AG04450 (cell line): ENCODE measurements around the gene RASGRP3. TPM values are rescaled to one million over a fixed set of nuclear protein-coding genes. Genes with fewer than 3 reads are reported as not detected.

ENCODE experiments used
- CTCF ChIA-PET: fragments of 300-600, 350-600 bp; formaldehyde crosslinking; extraction: SDS; loops from one replicate; lab custom pipeline; 2022; ENCODE audit warnings: antibody characterized with exemption, inconsistent platforms; lab: Charles Lee
- POLR2A ChIA-PET: fragments of 350-600 bp; formaldehyde crosslinking; extraction: SDS; loops from one replicate; lab custom pipeline; 2021; ENCODE audit warnings: antibody characterized with exemption, inconsistent platforms; lab: Yijun Ruan, JAX
- DNase-seq: peaks from one replicate; pipeline ENCODE4 v3.0.0-alpha.2; 2011; ENCODE audit warnings: low read depth, low spot score
- H3K27ac ChIP-seq: one replicate; pipeline ENCODE4 v1.5.1; 2012; ENCODE audit warnings: low read depth, low read length, control low read depth
- H3K27me3 ChIP-seq: one replicate; pipeline ENCODE4 v1.6.0; 2012; ENCODE audit warnings: low read length; ENCODE audit not compliant: control insufficient read depth, insufficient read depth
- H3K4me3 ChIP-seq: 2 replicates; pipeline ENCODE4 v1.5.1; 2011; ENCODE audit warnings: mild to moderate bottlenecking, low read depth, low read length, control low read depth
- H3K9me3 ChIP-seq: 2 replicates; pipeline ENCODE4 v1.5.1; 2012; ENCODE audit warnings: low read length; ENCODE audit not compliant: control insufficient read depth, insufficient read depth
- polyA plus RNA-seq: library from polyadenylated mRNA; depleted of rRNA; stranded (reverse); fragments of >200 nt; gene quantifications from 2 replicates; pipeline ENCODE4 v1.2.3, GENCODE V29; 2011
- TF ChIP-seq, protein P1 (sequence below): IDR thresholded peaks from 2 replicates; pipeline ENCODE4 v1.5.1; 2011; ENCODE audit warnings: low read depth, low read length, control low read depth, inconsistent platforms

The RASGRP3 gene
- polyA plus RNA-seq, 1 experiment, result 1.4 TPM

- CTCF ChIA-PET, result interaction anchor here (1.4 to 2.2 kb wide), 2 partner anchors 9 to 10 kb away, joined by 4 to 7 read pairs; no protein-coding TSS in a partner anchor
- POLR2A ChIA-PET, result no interaction called here
- no peak for DNase-seq
- Histone ChIP-seq H3K27ac (no peak overlapping the region), H3K9me3 (no peaks in the 10 kb centered on the region), H3K4me3 (no peak overlapping the region), H3K27me3 (no peaks in the 10 kb centered on the region)
- TF ChIP-seq, protein P1, sequence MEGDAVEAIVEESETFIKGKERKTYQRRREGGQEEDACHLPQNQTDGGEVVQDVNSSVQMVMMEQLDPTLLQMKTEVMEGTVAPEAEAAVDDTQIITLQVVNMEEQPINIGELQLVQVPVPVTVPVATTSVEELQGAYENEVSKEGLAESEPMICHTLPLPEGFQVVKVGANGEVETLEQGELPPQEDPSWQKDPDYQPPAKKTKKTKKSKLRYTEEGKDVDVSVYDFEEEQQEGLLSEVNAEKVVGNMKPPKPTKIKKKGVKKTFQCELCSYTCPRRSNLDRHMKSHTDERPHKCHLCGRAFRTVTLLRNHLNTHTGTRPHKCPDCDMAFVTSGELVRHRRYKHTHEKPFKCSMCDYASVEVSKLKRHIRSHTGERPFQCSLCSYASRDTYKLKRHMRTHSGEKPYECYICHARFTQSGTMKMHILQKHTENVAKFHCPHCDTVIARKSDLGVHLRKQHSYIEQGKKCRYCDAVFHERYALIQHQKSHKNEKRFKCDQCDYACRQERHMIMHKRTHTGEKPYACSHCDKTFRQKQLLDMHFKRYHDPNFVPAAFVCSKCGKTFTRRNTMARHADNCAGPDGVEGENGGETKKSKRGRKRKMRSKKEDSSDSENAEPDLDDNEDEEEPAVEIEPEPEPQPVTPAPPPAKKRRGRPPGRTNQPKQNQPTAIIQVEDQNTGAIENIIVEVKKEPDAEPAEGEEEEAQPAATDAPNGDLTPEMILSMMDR, result no peak
Observed at GRCh38 chr2:33573657-33574056, 97.2 kb downstream of the RASGRP3 start.

DNA sequence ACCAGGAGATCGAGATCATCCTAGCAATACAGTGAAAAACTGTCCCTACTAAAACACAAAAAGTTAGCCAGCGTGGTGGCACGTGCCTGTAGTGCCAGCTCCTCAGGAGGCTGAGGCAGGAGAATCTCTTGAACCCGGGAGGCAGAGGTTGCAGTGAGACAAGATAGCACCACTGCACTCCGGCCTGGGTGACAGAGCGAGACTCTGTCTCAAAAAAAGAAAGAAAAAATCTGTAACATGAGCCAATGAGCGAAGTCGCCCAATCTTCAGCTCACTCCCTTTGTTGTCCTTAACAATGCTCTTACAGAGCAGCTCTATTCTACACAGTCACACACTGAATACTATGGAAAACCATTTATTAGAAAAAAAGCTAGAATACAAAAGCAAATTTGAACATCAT, 100.6 kb downstream of the RASGRP3 start:
- TF ChIP-seq, protein P1, result no peak
- POLR2A ChIA-PET, result no interaction called here
- no peak for DNase-seq
- CTCF ChIA-PET, result no interaction called here
- Histone ChIP-seq H3K4me3 (no peak overlapping the region), H3K9me3 (no peaks in the 10 kb centered on the region), H3K27ac (no peak overlapping the region), H3K27me3 (no peaks in the 10 kb centered on the region)

DNA sequence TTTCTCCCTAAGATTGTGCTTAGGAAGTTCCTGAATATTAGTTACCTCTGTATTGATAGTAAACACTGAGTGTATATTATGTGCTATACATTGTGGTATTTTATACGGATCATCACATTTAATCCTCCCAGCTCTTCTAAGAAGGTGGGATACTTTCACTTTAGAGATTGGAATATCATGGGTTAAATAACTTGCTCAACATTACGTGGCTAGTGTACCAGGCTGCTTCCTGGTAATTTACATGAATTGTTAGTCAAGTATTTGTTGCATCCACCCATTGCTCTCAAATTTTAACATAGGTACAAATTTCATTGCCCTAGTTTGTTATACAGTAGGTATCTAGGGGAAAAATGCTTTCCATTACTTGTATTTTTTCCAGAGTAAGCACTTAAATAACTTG, 101.2 kb downstream of the RASGRP3 start:
- ChIA-PET CTCF (no interaction called here), POLR2A (no interaction called here)
- no peak for DNase-seq
- H3K27me3 ChIP-seq, result no peaks in the 10 kb centered on the region
- no peak overlapping the region for H3K4me3 ChIP-seq
- H3K9me3 ChIP-seq, result no peaks in the 10 kb centered on the region
- TF ChIP-seq, protein P1, result no peak
- no peak overlapping the region for H3K27ac ChIP-seq

- H3K27me3 ChIP-seq, result no peaks in the 10 kb centered on the region
- no peak overlapping the region for H3K4me3 ChIP-seq
- ChIA-PET POLR2A (no interaction called here), CTCF (interaction anchor here (0.9 to 1.2 kb wide), 3 partner anchors 104 to 199 kb away, joined by 3 to 4 read pairs (median 3); no protein-coding TSS in a partner anchor)
- DNase-seq, result no peak
- no peaks in the 10 kb centered on the region for H3K9me3 ChIP-seq
- no peak overlapping the region for H3K27ac ChIP-seq
- TF ChIP-seq, protein P1, result no peak
Observed at GRCh38 chr2:33579227-33579626, 102.8 kb downstream of the RASGRP3 start.

DNA sequence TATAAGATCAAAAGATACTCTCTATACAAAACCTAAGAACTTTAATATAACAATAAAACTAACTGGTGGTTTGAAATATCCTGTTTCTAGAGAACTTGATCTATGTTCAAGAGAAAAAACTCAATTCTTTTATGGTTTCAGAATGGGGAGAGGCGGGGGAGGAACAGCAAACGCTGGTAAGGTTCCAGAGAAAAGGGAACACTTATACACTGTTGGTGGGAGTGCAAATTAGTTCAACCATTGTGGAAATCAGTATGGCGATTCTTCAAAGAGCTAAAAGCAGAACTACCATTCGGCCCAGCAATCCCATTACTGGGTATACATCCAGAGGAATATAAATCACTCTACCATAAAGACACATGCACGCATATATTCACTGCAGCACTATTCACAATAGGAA, 105.4 kb downstream of the RASGRP3 start:
- DNase-seq, result no peak
- ChIA-PET CTCF (interaction anchor here (1.3 to 3.1 kb wide), 8 partner anchors 12 to 637 kb away, joined by 3 to 26 read pairs (median 16); partner anchors contain the start of gene RASGRP3), POLR2A (no interaction called here)
- Histone ChIP-seq H3K9me3 (no peaks in the 10 kb centered on the region), H3K4me3 (no peak overlapping the region), H3K27ac (no peak overlapping the region), H3K27me3 (no peaks in the 10 kb centered on the region)
- TF ChIP-seq, protein P1, result no peak
